Endothelial cell of umbilical vein (primary cell): Measurements from ENCODE around the gene OR2AE1.

Source experiments
- CTCF ChIP-seq, 2 donors: IDR thresholded peaks; 1 replicate in 1 of 2; 2 replicates in 1 of 2; pipeline ENCODE4 v1.5.1; 2011; ENCODE audit warnings: low read length in 2 of 2, mild to moderate bottlenecking in 2 of 2, moderate library complexity in 2 of 2, control low read depth in 1 of 2, inconsistent platforms in 1 of 2, low read depth in 1 of 2; ENCODE audit not compliant: insufficient read depth in 1 of 2; ENCODE audit errors: extremely low read depth in 1 of 2
- EZH2 ChIP-seq: IDR thresholded peaks from 2 replicates; pipeline ENCODE4 v1.6.1; 2012; ENCODE audit warnings: borderline replicate concordance, low read depth, mild to moderate bottlenecking, moderate library complexity, low read length, inconsistent platforms; ENCODE audit not compliant: severe bottlenecking
- GATA2 ChIP-seq: IDR thresholded peaks from 2 replicates; pipeline ENCODE4 v1.7.0; 2011; ENCODE audit warnings: low read depth, mild to moderate bottlenecking, moderate library complexity, mixed read lengths, low read length; ENCODE audit not compliant: insufficient read length, insufficient read depth
- POLR2A ChIP-seq: IDR thresholded peaks from 2 replicates; pipeline ENCODE4 v1.6.1; 2012; ENCODE audit warnings: low read depth, mild to moderate bottlenecking, control low read depth, low read length
- POLR2AphosphoS5 ChIP-seq: IDR thresholded peaks from 2 replicates; pipeline ENCODE4 v1.6.1; 2012; ENCODE audit warnings: low read depth, mild to moderate bottlenecking, control low read depth, low read length, moderate library complexity; ENCODE audit not compliant: insufficient read depth

- TF ChIP-seq CTCF (IDR thresholded peaks at IDR 0.05; ENCODE audit: extremely low read depth in 1 of 2, insufficient read depth in 1 of 2, low read depth in 1 of 2, low read length in 2 of 2): no peak
- TF ChIP-seq POLR2AphosphoS5: no peak
- TF ChIP-seq POLR2A: no peak
- no peak for TF ChIP-seq GATA2
- no peak for TF ChIP-seq EZH2
Observed at GRCh38 chr7:99901581-99901980, 24.7 kb upstream of the OR2AE1 start.
